GM12892 (cell line): Measurements from ENCODE around the gene DOCK6.
"Not testable (repeated sequence)": the region's sequence is repeated elsewhere in the genome, so short reads cannot be mapped to it uniquely, and the experiment has no call there.

Experiments used
- DNase-seq: peaks from one replicate; pipeline ENCODE4 v3.0.0; 2011; ENCODE audit not compliant: insufficient read length
- FAIRE-seq: peaks from 2 replicates; lab custom pipeline; 2011; peaks lifted over from hg19 to GRCh38; lab: Jason Lieb, UNC
- POLR2A ChIP-seq: IDR thresholded peaks from 2 replicates; pipeline ENCODE4 v1.6.1; 2011; ENCODE audit warnings: low read depth, low read length, control low read depth
- POLR2AphosphoS5 ChIP-seq: IDR thresholded peaks from 2 replicates; pipeline ENCODE4 v1.6.1; 2011; ENCODE audit warnings: low read depth, low read length, control low read depth
- TAF1 ChIP-seq: IDR thresholded peaks from 2 replicates; pipeline ENCODE4 v1.6.1; 2011; ENCODE audit warnings: low read depth, mild to moderate bottlenecking, control low read depth, low read length, borderline replicate concordance

Gene DOCK6

GRCh38 chr19:11191273-11191755, 71.0 kb downstream of the DOCK6 start:
- FAIRE-seq (no peak), DNase-seq (no peak)
- TF ChIP-seq POLR2AphosphoS5 (no peak), TAF1 (no peak), POLR2A (no peak)

GRCh38 chr19:11190501-11190900, 71.8 kb downstream of the DOCK6 start:
- DNase-seq: no peak
- no peak for FAIRE-seq
- no peak for TF ChIP-seq POLR2A
- TF ChIP-seq TAF1: no peak
- TF ChIP-seq POLR2AphosphoS5: no peak

- TF ChIP-seq POLR2AphosphoS5 (no peak), POLR2A (no peak), TAF1 (no peak)
- FAIRE-seq (no peak), DNase-seq (no peak)
These were observed 74.9 kb downstream of the DOCK6 start for GRCh38 chr19:11187441-11187840.

DNA sequence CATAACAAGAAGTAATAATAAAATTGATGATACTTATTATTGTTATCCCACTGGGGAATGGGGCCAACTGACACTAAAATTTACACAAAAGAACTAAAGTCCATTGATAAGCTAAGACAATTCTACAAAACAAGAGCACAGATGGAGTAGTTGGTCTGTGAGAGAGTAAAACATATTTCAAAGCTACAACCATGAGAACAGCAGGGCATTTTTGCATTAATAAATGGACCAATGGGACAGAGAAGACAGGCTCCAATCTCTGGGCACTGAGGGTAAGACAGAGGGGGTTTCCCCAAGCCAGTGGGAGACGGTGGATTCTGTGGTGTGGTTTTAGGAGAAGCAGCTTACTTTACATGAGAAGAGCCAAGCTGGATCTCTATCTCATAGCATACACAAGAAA, 79.3 kb downstream of the DOCK6 start:
- no peak for TF ChIP-seq TAF1
- TF ChIP-seq POLR2A: no peak
- DNase-seq: no peak
- no peak for FAIRE-seq

GRCh38 chr19:11181488-11181887, 80.8 kb downstream of the DOCK6 start:
- TF ChIP-seq TAF1: no peak
- TF ChIP-seq POLR2AphosphoS5: no peak
- no peak for TF ChIP-seq POLR2A
- DNase-seq (no peak), FAIRE-seq (no peak)

DNA sequence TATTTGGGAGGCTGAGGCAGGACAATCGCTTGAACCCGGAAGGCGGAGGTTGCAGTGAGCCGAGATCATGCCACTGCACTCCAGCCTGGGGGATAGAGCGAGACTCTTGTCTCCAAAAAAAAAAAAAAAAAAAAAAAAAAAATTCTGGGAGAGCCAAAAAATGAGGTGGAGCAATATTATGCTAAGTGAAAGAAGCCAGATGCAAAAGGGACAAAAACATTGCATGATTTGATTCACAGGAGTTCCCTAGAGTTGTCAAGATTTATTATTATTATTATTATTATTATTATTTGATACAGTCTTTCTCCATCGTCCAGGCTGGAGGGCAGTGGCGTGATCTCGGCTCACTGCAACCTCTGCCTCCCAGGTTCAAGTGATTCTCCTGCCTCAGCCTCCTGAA, 81.3 kb downstream of the DOCK6 start:
- FAIRE-seq, DNase-seq: not testable (repeated sequence)

DNA sequence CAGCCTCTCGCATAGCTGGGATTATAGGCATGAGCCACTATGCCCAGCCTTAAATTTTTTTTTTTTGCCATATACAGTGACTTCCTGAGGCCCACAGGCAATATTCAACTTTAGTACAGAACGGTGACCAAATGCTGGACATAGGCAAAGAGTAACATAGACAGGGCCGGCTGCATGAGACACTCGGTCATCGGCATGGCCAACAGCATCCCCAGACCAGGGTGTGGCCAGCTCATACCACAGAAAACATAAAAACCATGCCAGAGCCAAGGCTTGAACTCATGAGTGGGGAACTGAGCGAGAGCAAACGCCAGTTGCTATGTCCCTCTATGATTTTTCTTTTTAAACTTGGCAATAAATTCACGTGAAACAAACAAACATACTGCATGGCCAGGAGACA, 82.0 kb downstream of the DOCK6 start:
- no peak for FAIRE-seq
- TF ChIP-seq POLR2AphosphoS5 (no peak), POLR2A (no peak), TAF1 (no peak)
- no peak for DNase-seq

DNA sequence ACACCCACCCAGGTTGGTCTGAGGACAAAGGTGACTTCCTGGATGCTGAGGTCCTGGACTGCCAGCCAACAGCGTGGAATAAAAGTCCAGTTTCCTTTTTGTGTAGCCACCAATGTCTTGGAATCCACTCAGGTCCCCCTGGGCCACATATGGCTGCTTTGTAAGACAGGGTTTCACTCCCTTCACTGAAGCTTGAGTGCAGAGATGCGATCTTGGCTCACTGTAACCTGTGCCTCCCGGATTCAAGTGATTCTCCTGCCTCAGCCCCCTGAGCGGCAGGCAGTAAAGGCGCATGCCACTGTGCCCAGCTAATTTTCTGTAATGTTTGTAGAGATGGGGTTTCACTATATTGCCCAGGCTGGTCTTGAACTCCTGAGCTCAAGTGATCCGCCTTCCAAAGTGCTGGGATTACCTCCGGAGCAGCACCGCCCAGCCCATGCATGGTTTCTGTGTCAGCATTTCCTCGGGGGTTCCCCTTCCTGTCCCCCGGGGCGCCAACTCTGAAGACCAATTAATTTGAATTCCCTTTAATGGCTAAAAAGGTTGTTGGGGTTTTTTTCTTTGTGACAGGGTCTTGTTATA, 82.5 kb downstream of the DOCK6 start:
- peak; percentile 84 for FAIRE-seq

DNA sequence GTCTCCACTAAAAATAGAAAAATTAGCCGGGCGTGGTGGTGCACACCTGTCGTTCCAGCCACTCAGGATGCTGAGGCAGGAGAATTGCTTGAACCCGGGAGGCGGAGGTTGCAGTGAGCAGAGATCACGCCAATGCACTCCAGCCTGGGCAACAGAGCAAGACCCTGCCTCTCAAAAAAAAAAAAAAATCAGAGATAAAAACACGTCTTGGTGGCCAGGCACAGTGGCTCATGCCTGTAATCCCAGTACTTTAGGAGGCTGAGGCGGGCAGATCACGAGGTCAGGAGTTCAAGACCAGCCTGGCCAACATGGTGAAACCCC, 83.2 kb downstream of the DOCK6 start:
- not testable (repeated sequence) for FAIRE-seq, DNase-seq

More for the DNA sequence above, 82.5 kb downstream of the DOCK6 start:
- peak; percentile 57 for DNase-seq
- TF ChIP-seq POLR2AphosphoS5: no peak
- TF ChIP-seq POLR2A: peak; percentile 38; the same call in 1 of the 2 replicates

GRCh38 chr19:11177592-11177991, 84.7 kb downstream of the DOCK6 start:
- no peak for FAIRE-seq
- TF ChIP-seq POLR2AphosphoS5 (no peak), TAF1 (no peak), POLR2A (no peak)
- no peak for DNase-seq

- TF ChIP-seq POLR2AphosphoS5 (no peak), TAF1 (no peak), POLR2A (no peak)
- no peak for DNase-seq
- FAIRE-seq: no peak
These were observed 85.7 kb downstream of the DOCK6 start for GRCh38 chr19:11176466-11177193.

DNA sequence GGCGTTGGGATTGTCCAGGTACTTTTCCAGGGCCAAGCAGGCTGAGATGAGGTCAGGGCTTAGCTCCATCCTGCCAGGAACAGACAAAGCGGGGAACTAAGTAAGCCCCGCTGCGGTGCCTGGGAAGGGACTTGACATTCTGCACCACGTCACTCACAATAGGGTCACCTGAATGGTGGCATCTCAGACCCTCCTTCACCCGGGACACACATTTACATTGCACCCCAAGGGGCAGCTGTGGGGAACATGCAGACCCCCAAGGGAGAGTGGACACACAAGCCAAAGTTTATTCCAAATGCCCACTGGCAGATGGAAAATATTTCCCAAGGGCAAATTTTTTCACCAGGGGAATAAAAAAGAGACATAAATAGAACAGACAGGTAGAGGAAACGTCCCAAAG, 86.4 kb downstream of the DOCK6 start:
- TF ChIP-seq POLR2AphosphoS5: no peak
- no peak for TF ChIP-seq POLR2A
- no peak for DNase-seq
- no peak for FAIRE-seq
